ENCODE measurements around the gene RBKS. TPM values are rescaled to one million over a fixed set of nuclear protein-coding genes. Genes with fewer than 3 reads are reported as not detected.
"Not testable (repeated sequence)": the region's sequence is repeated elsewhere in the genome, so short reads cannot be mapped to it uniquely, and the experiment has no call there.

RBKS gene
- total RNA-seq, 1 experiment from 2014 or later = 0.23 TPM

- peak; percentile 97 for DNase-seq (ENCODE audit: low spot score)
Observed at GRCh38 chr2:27798948-27799645, 91.1 kb downstream of the RBKS start.

- DNase-seq (ENCODE audit: low spot score) = no peak
Observed at GRCh38 chr2:27798486-27798885, 91.7 kb downstream of the RBKS start.

GRCh38 chr2:27797841-27798240, 92.3 kb downstream of the RBKS start:
- DNase-seq (ENCODE audit: low spot score) = no peak

GRCh38 chr2:27796791-27797765, 93.1 kb downstream of the RBKS start:
- no peak for DNase-seq (ENCODE audit: low spot score)

- DNase-seq (ENCODE audit: low spot score) = no peak
Observed at GRCh38 chr2:27795868-27796277, 94.3 kb downstream of the RBKS start.

- DNase-seq (ENCODE audit: low spot score) = no peak
Observed at GRCh38 chr2:27795093-27795834, 94.9 kb downstream of the RBKS start.

- peak; percentile 14 for DNase-seq (ENCODE audit: low spot score)
Observed at GRCh38 chr2:27792759-27793158, 97.4 kb downstream of the RBKS start.

- DNase-seq (ENCODE audit: low spot score) = no peak
Observed at GRCh38 chr2:27790796-27791195, 99.4 kb downstream of the RBKS start.

GRCh38 chr2:27782701-27783100, 107.5 kb downstream of the RBKS start:
- DNase-seq (ENCODE audit: low spot score) = no peak

GRCh38 chr2:27781496-27781895, 108.7 kb downstream of the RBKS start:
- DNase-seq (ENCODE audit: low spot score) = no peak

GRCh38 chr2:27779417-27780055, 110.7 kb downstream of the RBKS start:
- DNase-seq (ENCODE audit: low spot score) = no peak

GRCh38 chr2:27776696-27777095, 113.5 kb downstream of the RBKS start:
- DNase-seq (ENCODE audit: low spot score) = no peak

GRCh38 chr2:27776097-27776496, 114.1 kb downstream of the RBKS start:
- DNase-seq (ENCODE audit: low spot score) = no peak

- no peak for DNase-seq (ENCODE audit: low spot score)
Observed at GRCh38 chr2:27773959-27774358, 116.2 kb downstream of the RBKS start.

GRCh38 chr2:27772804-27773203, 117.4 kb downstream of the RBKS start:
- DNase-seq (ENCODE audit: low spot score) = no peak

GRCh38 chr2:27771548-27772335, 118.4 kb downstream of the RBKS start, which contains the start of gene MRPL33:
MRPL33 (plus strand) TSS chr2:27771719; CDS start chr2:27771778, 59 bp downstream.
- peak; percentile 74 for DNase-seq (ENCODE audit: low spot score)

GRCh38 chr2:27771202-27771547, 119.0 kb downstream of the RBKS start:
- DNase-seq (ENCODE audit: low spot score) = no peak

- DNase-seq (ENCODE audit: low spot score) = no peak
Observed at GRCh38 chr2:27766287-27766661, 123.9 kb downstream of the RBKS start.

- no peak for DNase-seq (ENCODE audit: low spot score)
Observed at GRCh38 chr2:27765621-27766286, 124.4 kb downstream of the RBKS start.

GRCh38 chr2:27764526-27764925, 125.7 kb downstream of the RBKS start:
- not testable (repeated sequence) for DNase-seq (ENCODE audit: low spot score)
